HG02798 (cell line): ENCODE data around the gene THRB.

Experiments
- ATAC-seq: cut with Tn5 transposase; IDR thresholded peaks from one replicate; pipeline ENCODE4 v1.9.1; 2021; ENCODE audit warnings: mild to moderate bottlenecking; ENCODE audit not compliant: unreplicated experiment, poor library complexity

THRB gene

GRCh38 chr3:24164967-24165602, 329.6 kb downstream of the THRB start:
- no peak for ATAC-seq

DNA sequence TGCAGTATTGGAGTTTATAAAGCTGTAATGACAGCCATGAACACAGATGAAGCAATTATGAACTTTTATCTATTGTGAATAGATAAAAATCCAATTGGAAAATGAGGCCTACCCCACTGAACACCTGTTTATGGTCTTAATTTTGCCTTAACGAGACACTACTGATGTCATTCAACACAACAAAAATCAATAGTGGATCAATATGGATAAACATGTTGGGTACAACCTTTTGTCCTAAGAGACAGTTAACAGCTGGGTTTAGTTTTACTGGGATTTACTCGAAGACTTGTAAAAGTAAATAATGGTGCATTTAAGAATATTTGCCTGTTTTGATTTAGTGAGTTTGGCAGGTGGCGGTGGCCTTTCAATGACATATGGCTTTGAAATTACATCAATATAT, 331.7 kb downstream of the THRB start:
- ATAC-seq = no peak

DNA sequence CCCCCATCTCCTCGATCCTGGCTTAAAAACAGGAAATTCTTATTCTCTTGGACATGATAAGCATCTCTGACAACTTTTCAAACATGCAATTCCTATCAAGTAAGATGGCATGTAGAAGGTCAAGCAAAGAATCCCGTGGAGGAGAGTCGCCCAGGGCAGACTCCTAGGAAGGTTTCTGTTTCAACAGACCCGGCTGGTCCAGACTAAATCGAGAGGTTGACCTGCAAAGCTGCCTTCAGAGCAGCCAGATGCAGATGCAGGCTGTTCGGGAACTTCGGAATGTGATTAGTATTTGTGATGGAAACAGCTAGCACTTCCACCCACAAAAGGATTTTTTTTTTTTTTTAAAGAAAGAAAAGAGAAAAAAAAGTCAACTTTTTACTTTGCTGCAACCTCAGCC, 332.8 kb downstream of the THRB start:
- ATAC-seq = no peak

GRCh38 chr3:24160424-24161095, 334.1 kb downstream of the THRB start:
- no peak for ATAC-seq

GRCh38 chr3:24158761-24159454, 335.7 kb downstream of the THRB start:
- no peak for ATAC-seq

GRCh38 chr3:24157106-24157505, 337.5 kb downstream of the THRB start:
- ATAC-seq = no peak

GRCh38 chr3:24156466-24156865, 338.2 kb downstream of the THRB start:
- ATAC-seq = no peak

- no peak for ATAC-seq
Observed at GRCh38 chr3:24155276-24155675, 339.4 kb downstream of the THRB start.

GRCh38 chr3:24154781-24155180, 339.9 kb downstream of the THRB start:
- ATAC-seq = no peak

GRCh38 chr3:24154013-24154695, 340.5 kb downstream of the THRB start:
- ATAC-seq = peak; percentile 79

GRCh38 chr3:24151594-24151993, 343.1 kb downstream of the THRB start:
- no peak for ATAC-seq

GRCh38 chr3:24149032-24149431, 345.6 kb downstream of the THRB start:
- ATAC-seq = no peak

- no peak for ATAC-seq
Observed at GRCh38 chr3:24145981-24146822, 348.4 kb downstream of the THRB start.

DNA sequence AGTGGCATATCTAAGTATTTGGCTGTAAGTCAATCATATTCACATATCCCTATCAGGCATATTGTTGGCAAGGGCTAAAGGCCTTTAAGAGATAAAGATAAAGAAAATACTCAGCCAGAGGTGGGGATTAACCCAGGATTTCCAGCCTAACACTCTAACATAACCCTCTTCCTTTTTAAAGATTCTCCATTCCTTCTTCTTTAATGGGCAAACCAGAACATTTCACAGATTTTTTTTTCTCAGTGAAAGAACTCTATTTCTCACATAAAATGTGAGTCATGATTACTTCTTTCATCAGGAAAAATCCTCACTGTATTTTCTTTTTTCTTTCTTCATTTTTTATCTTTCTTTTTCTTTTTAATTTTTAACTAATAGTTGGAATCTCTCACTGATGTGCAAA, 349.2 kb downstream of the THRB start:
- no peak for ATAC-seq

DNA sequence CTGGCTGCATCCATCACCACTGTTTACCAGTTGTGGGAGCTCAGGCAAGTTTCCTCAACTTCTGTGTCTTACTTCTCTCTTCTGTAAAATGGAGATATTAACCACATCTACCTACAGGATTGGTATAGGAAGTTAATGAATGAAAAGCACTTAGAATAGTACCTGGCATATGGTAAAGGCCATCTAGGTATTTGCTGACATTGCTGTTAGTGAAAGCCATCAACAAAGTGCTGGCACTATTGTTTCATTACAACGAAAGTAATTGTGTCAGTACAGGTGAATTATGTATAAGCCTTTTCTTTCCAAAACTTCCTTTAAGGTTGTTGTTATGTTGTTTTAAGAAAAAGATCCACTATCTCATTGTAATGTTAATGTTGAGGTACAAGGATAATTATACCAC, 352.5 kb downstream of the THRB start:
- ATAC-seq = no peak

- ATAC-seq = no peak
Observed at GRCh38 chr3:24141548-24141947, 353.1 kb downstream of the THRB start.

DNA sequence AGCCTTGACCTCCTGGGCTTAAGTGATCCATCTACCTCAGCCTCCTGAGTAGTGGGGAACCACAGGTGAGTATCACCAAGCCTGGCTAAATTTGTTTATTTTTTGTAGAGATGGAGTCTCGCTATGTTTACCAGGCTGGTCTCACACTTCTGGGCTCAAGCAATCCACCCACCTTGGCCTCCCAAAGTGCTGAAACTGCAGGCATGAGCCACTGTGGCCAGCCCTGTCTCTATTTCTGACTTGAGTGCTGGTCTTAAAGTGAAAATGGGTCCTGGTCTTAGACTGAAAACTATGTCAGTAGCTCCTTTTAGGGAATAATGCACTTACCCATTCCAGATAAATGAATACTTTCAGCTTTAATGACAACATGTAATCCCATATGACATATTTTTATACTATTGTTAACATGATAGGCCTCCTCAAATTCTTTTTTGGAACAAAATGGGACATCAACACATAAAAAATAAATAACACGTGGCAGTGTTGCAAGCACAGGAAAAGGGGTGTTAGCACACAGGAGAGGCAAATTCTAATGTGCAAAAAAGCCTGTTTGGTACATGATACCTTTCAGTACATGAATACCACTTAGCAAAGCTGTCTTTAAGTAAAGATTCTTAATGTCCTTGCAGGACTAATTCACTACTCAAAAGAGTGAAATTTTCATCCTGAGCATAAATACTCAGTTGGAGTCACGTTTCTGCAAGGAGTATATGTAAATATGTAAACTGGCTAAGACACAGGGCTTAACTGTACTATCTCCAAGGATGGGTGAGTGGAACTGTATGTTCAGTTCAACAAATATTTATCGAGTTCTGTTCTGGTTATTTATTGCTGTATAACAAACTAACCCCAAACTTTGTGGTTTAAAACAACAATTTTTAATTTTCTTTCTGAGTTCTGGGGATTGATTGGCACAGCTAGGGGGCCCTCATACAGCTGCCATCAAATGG, 354.9 kb downstream of the THRB start:
- ATAC-seq = no peak

DNA sequence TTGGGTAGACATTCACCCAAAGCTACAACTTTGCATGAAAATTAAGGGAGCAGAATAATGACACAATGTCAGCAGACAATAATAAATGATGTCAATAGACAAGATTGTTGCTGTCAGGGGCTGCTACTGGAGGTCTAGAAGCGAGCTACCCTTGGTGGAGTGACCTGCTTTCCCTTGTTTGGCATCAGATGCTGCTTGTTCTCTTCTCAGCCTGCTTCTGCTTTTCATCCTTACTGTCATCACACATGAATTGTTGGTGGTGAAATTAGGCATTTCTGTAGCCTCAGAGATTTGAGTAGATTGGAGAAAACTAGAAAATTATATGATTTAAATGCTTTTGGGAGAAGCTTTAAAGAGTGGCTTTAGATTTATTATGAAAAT, 355.8 kb downstream of the THRB start:
- ATAC-seq = no peak
